Activated CD8-positive, alpha-beta memory T cell treated with anti-CD3 and anti-CD28 coated beads, Interleukin-2, amount 10 ng/mL, durations not matched to agents 7 days and 5 days (primary cell): Measurements from ENCODE around the gene SETD2. TPM values are rescaled to one million over a fixed set of nuclear protein-coding genes. Genes with fewer than 3 reads are reported as not detected.

ENCODE experiments used
- ATAC-seq: fragments of 150-1000 bp; cut with Tn5 transposase; one replicate; pipeline ENCODE4 v1.10.0; 2021; ENCODE audit warnings: moderate library complexity
- CTCF ChIA-PET: fragments of 350-600 bp; sonication (Branson Sonifier 250); formaldehyde crosslinking; loops from one replicate; lab custom pipeline; 2021; ENCODE audit warnings: antibody characterized with exemption; lab: Charles Lee
- DNase-seq: peaks from one replicate; pipeline ENCODE4 v3.0.0-alpha.2; 2020
- H3K27ac Mint-ChIP-seq: one replicate; pipeline ENCODE4 v1.8.0; 2021; ENCODE audit warnings: mild to moderate bottlenecking, mixed read lengths
- H3K27me3 Mint-ChIP-seq: one replicate; pipeline ENCODE4 v1.8.0; 2021; ENCODE audit warnings: mixed read lengths
- H3K36me3 Mint-ChIP-seq: one replicate; pipeline ENCODE4 v1.8.0; 2021; ENCODE audit warnings: mild to moderate bottlenecking, mixed read lengths
- H3K4me1 Mint-ChIP-seq: one replicate; pipeline ENCODE4 v1.8.0; 2021; ENCODE audit warnings: mixed read lengths
- H3K4me3 Mint-ChIP-seq: one replicate; pipeline ENCODE4 v1.8.0; 2021; ENCODE audit warnings: mild to moderate bottlenecking, moderate library complexity, mixed read lengths
- H3K9me3 Mint-ChIP-seq: one replicate; pipeline ENCODE4 v1.8.0; 2022; ENCODE audit warnings: low read depth, mixed read lengths
- total RNA-seq, 2 experiments: library from RNA; stranded (reverse); gene quantifications; one replicate each; pipeline ENCODE4 v1.2.3, GENCODE V29; 2021

Gene SETD2
- total RNA-seq, 2 experiments from 2014 or later: 38.0 to 43.3 TPM

DNA sequence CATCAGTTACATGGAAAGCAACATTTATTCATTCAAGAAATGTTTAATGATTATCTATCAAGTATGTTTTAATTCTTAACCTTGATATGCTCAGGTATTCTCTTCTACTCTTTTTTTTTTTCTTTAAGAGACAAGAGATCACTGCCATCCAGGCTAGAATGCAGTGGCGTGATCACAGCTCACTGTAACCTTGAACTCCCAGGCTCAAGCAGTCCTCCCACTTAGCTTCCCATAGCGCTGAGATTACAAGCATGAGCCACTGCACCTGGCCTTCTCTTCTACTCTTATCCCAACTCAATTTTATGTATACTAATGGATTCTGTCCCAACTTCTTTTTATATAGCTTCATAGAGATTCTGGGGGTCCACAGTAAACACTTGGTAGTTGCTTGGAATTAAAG lies 50.9 kb downstream of the SETD2 start:
- H3K4me3 Mint-ChIP-seq: no peak overlapping the region

DNA sequence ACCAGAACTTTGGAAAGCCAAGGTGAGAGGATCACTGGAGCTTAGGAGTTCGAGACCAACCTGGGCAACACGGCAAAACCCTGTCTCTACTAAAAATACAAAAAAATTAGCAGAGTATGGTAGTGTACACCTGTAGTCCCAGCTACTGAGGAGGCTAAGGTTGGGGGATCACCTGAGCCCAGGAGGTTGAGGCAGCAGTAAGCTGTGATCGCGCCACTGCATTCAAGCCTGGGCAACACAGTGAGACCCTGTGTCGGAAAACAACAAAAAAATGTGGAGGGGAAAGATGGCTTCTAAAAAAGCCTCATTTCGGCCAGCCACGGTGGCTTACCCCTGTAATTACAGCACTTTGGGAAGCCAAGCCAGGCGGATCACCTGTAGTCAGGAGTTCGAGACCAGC lies 54.5 kb downstream of the SETD2 start:
- Mint-ChIP-seq H3K4me1 (no peaks in the 10 kb centered on the region), H3K4me3 (no peak overlapping the region), H3K27ac (no peak overlapping the region), H3K36me3 (peaks cover 37% of the 10 kb centered on the region), H3K27me3 (no peaks in the 10 kb centered on the region), H3K9me3 (no peaks in the 10 kb centered on the region)
- CTCF ChIA-PET: interaction anchor here (0.9 to 1.3 kb wide), 2 partner anchors 25 to 55 kb away, joined by 3 to 4 read pairs; partner anchors contain the start of gene SETD2
- no peak for ATAC-seq
- DNase-seq: no peak

More for the DNA sequence above, 50.9 kb downstream of the SETD2 start:
- peaks cover 8% of the 10 kb centered on the region for H3K4me1 Mint-ChIP-seq
- no peaks in the 10 kb centered on the region for H3K27me3 Mint-ChIP-seq
- no peak overlapping the region for H3K27ac Mint-ChIP-seq
- DNase-seq (no peak), ATAC-seq (no peak)
- H3K36me3 Mint-ChIP-seq: peaks cover 39% of the 10 kb centered on the region
- no peaks in the 10 kb centered on the region for H3K9me3 Mint-ChIP-seq
- CTCF ChIA-PET: no interaction called here

DNA sequence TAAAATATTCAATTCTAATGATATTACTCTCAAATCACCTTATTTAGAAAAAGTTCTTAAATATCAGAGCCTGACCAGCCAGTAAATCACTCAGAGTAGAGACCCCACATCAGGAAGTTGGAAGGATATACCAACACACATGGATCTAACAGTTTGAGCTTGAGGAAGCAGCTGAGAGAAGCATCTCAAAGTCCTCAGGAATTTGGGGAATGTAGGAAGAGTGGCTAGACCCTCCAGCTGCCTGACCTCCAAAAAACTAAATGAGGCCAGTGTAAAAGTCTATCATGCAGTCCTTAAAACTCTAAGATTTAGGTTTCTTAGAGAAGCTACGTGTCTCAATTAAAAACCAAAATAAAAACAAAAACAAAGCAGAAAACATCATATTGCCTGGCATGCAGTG lies 55.4 kb downstream of the SETD2 start:
- Mint-ChIP-seq H3K4me1 (no peaks in the 10 kb centered on the region), H3K9me3 (no peaks in the 10 kb centered on the region)
- CTCF ChIA-PET: interaction anchor here (0.9 to 1.3 kb wide), 2 partner anchors 24 to 56 kb away, joined by 3 to 4 read pairs; partner anchors contain the start of gene SETD2

DNA sequence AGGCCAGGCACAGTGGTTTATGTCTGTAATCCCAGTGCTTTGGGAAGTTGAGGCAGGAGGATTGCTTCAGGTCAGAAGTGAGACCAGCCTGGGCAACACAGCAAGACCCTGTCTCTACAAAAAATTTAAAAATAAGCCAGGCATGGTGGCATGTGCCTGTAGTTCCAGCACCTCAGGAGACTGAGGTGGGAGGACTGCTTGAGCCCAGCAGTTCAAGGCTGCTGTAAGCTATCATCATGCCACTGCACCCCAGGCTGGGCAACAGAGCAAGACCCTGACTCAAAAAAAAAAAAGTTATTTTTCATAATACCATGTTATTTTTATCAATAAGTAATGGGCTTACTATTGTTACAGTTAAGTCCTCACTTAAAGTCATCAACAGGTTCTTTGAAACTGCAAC lies 59.7 kb downstream of the SETD2 start:
- Mint-ChIP-seq H3K27me3 (no peaks in the 10 kb centered on the region), H3K27ac (no peak overlapping the region), H3K4me1 (no peaks in the 10 kb centered on the region), H3K9me3 (no peaks in the 10 kb centered on the region), H3K4me3 (no peak overlapping the region), H3K36me3 (peaks cover 16% of the 10 kb centered on the region)
- CTCF ChIA-PET: no interaction called here
- no peak for DNase-seq
- no peak for ATAC-seq

More for the DNA sequence above, 55.4 kb downstream of the SETD2 start:
- no peak overlapping the region for H3K27ac Mint-ChIP-seq
- H3K36me3 Mint-ChIP-seq: peaks cover 33% of the 10 kb centered on the region
- ATAC-seq (no peak), DNase-seq (no peak)
- no peak overlapping the region for H3K4me3 Mint-ChIP-seq
- no peaks in the 10 kb centered on the region for H3K27me3 Mint-ChIP-seq

DNA sequence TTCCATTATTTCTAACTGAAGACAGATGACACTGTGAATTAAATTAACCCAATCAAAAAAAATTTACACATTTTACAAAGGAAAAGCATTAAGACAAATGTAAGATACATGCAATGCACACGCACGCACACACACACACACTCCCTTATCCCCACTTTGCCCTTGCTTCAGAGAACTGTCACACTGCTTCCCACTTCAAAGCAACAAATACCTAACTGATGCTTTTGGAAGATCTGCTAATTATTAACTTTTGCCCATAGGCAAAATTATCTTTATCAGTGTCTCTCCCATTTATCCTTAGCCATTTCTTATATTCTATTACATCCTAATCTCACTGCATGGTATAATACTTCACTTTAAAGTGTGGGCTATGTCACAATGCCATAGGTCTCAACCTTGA lies 60.3 kb downstream of the SETD2 start:
- ATAC-seq: no peak
- Mint-ChIP-seq H3K27ac (no peak overlapping the region), H3K36me3 (peaks cover 16% of the 10 kb centered on the region)

DNA sequence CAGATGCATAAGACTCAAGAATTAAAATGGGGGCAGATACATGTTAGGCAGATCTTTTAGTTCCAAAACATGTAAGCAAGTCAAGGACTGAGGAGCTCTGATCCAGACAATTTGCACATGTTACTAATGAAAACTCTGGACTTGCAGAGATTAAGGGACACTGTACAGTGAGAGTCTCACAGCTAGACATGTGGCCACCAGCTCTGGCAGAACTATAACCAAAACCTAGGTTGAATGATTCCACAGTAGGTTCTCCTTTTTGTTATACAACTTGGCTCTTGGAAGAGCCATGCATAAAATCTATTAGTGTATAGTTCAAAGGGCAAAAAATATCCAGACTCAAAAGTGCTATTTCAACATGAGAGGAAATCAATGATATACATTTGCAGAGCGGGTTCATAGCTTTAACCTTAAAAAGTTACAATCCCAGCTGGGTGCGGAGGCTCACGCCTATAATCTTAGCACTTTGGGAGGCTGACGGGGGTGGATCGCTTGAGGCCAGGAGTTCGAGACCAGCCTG lies 61.8 kb downstream of the SETD2 start:
- CTCF ChIA-PET: interaction anchor here (0.9 kb wide), 1 partner anchor 22 kb away, joined by 3 read pairs; no protein-coding TSS in a partner anchor
- H3K27me3 Mint-ChIP-seq: no peaks in the 10 kb centered on the region
- ATAC-seq: no peak
- no peaks in the 10 kb centered on the region for H3K4me1 Mint-ChIP-seq
- no peak overlapping the region for H3K4me3 Mint-ChIP-seq
- no peak overlapping the region for H3K27ac Mint-ChIP-seq
- no peaks in the 10 kb centered on the region for H3K9me3 Mint-ChIP-seq
- DNase-seq: no peak
- H3K36me3 Mint-ChIP-seq: peaks cover 22% of the 10 kb centered on the region

More for the DNA sequence above, 60.3 kb downstream of the SETD2 start:
- no peaks in the 10 kb centered on the region for H3K4me1 Mint-ChIP-seq
- no peaks in the 10 kb centered on the region for H3K27me3 Mint-ChIP-seq
- DNase-seq: no peak
- CTCF ChIA-PET: no interaction called here
- no peak overlapping the region for H3K4me3 Mint-ChIP-seq
- H3K9me3 Mint-ChIP-seq: no peaks in the 10 kb centered on the region

DNA sequence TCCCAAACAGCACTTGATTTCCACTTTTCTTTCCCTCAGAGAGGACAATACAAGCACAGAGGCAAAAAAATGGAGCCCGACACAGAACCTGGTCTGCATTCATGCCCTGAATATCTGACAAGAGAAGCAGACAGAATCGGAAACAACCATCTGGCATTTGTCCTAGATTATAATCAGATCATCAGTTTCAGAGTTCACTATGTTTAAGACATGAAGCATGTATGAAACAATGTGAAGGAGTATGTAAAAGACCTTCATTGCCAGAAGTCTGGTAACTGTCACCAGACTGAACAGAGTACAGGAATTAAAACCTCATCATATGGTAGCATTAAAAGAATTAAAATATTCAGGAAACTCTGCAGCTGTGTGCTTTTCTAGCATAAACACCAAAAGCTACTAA lies 65.0 kb downstream of the SETD2 start:
- DNase-seq: no peak
- CTCF ChIA-PET: interaction anchor here (0.6 kb wide), 1 partner anchor 52 kb away, joined by 4 read pairs; no protein-coding TSS in a partner anchor
- ATAC-seq: no peak
- Mint-ChIP-seq H3K27ac (no peak overlapping the region), H3K36me3 (peaks cover 33% of the 10 kb centered on the region), H3K4me1 (no peaks in the 10 kb centered on the region), H3K27me3 (no peaks in the 10 kb centered on the region), H3K4me3 (no peak overlapping the region), H3K9me3 (no peaks in the 10 kb centered on the region)

DNA sequence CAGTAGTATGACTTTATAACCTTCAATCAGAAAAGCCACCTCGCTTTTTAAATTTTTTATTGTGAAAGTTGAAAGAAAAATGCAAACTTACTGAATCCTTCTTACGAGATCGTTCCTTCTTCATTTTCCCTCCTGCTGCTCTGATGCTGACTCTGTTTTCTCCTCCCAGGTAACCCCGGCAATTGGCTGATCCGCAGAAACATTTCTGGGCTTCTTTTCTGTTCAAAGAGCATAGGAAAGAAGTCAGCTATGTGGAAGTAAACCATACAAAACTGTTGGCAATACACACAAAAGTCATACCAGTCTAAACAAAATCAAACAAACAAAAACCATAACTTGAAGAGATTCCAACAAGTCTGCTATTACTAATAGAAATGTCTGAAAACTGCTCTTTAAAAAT lies 66.0 kb downstream of the SETD2 start:
- peaks cover 28% of the 10 kb centered on the region for H3K36me3 Mint-ChIP-seq
- DNase-seq: no peak
- no peaks in the 10 kb centered on the region for H3K9me3 Mint-ChIP-seq
- CTCF ChIA-PET: no interaction called here
- no peak overlapping the region for H3K4me3 Mint-ChIP-seq
- H3K27me3 Mint-ChIP-seq: no peaks in the 10 kb centered on the region
- ATAC-seq: no peak
- H3K4me1 Mint-ChIP-seq: no peaks in the 10 kb centered on the region
- H3K27ac Mint-ChIP-seq: no peak overlapping the region

DNA sequence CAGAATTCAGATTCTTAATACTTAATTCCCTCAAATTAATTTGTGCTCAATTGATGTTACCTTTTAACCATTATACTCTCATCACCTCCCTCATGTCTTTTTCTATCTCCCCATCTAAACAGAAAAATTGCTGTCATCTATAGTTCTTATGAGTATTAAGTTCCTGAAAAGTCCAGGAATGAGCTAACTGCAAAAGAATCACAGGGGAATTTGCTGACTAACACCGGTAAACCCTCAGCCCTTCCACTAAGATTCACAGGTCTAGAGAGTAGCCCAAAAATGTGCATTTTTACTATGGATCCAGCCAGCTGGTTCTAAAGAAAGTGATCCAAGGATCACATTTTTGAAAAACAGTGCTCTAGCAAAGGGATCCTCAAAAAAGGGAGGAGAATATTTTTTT lies 67.0 kb downstream of the SETD2 start:
- ATAC-seq (no peak), DNase-seq (no peak)
- CTCF ChIA-PET: no interaction called here
- Mint-ChIP-seq H3K27ac (no peak overlapping the region), H3K9me3 (no peaks in the 10 kb centered on the region), H3K4me1 (no peaks in the 10 kb centered on the region), H3K4me3 (no peak overlapping the region), H3K36me3 (peaks cover 26% of the 10 kb centered on the region), H3K27me3 (no peaks in the 10 kb centered on the region)

DNA sequence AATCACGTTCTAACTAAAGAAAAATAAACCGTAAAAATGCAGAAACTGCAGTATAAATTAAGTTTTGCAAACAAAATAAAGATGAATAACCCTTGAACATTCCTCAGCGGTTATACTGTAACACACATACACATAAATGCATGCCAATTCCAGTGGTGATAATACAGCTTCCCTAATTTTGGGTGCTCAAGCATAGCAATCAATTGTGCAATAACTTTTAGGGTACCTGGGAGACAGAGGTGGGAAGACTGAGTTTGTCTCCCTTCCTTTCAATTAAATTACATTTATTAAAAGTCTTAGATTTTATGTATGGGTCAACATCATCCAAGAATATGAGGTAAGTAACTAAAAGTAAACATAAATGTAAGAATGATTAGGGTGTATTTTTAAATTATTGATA lies 71.8 kb downstream of the SETD2 start:
- DNase-seq (no peak), ATAC-seq (no peak)
- H3K36me3 Mint-ChIP-seq: peaks cover 30% of the 10 kb centered on the region
- H3K27me3 Mint-ChIP-seq: no peaks in the 10 kb centered on the region
- H3K4me1 Mint-ChIP-seq: peaks cover 4% of the 10 kb centered on the region
- H3K4me3 Mint-ChIP-seq: no peak overlapping the region
- H3K9me3 Mint-ChIP-seq: no peaks in the 10 kb centered on the region
- CTCF ChIA-PET: no interaction called here
- H3K27ac Mint-ChIP-seq: no peak overlapping the region

DNA sequence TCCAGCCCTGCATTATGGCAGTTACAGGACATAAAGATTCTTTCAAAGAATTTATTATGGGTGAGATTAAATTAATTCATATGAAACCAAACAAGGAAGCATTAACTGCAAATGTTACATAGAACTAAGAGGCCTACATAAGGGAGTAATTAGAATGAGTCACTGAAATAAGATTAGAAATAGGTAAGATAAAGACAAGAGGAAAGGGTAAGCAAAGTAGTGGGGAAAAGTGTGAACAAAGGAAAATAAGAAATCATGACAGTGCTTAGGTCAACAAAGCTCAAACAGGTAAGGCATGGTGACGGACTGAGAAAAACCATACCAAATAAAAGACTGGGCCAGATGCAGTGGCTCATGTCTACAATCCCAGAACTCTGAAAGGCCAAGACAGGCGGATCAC lies 74.3 kb downstream of the SETD2 start:
- H3K27me3 Mint-ChIP-seq: no peaks in the 10 kb centered on the region
- H3K36me3 Mint-ChIP-seq: peaks cover 31% of the 10 kb centered on the region
- CTCF ChIA-PET: no interaction called here
- ATAC-seq (no peak), DNase-seq (no peak)
- H3K27ac Mint-ChIP-seq: no peak overlapping the region
- no peaks in the 10 kb centered on the region for H3K9me3 Mint-ChIP-seq
- no peak overlapping the region for H3K4me3 Mint-ChIP-seq
- H3K4me1 Mint-ChIP-seq: peaks cover 4% of the 10 kb centered on the region

DNA sequence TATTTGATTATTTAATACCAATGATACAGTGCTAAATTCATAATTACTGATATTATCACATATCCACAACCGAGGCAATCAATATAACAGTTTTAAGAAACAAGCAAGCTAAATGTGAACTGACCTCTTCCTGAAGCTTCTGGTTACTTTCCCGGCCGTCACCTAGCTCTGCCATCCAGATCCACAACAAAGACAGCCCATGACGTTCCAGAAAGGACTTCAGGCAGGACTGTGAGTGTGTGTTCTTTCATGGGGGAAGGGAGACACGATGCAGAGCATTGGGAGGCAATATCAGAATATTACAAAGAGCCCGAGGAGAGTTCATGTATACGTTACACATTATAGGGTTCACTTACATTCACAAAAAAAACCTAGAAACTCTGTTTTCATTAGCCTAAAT lies 77.8 kb downstream of the SETD2 start:
- no peaks in the 10 kb centered on the region for H3K27me3 Mint-ChIP-seq
- DNase-seq (no peak), ATAC-seq (no peak)
- H3K9me3 Mint-ChIP-seq: no peaks in the 10 kb centered on the region
- H3K4me1 Mint-ChIP-seq: peaks cover 23% of the 10 kb centered on the region
- peak overlapping the region; percentile 45 for H3K27ac Mint-ChIP-seq
- H3K4me3 Mint-ChIP-seq: no peak overlapping the region
- peaks cover 48% of the 10 kb centered on the region for H3K36me3 Mint-ChIP-seq
- CTCF ChIA-PET: no interaction called here

DNA sequence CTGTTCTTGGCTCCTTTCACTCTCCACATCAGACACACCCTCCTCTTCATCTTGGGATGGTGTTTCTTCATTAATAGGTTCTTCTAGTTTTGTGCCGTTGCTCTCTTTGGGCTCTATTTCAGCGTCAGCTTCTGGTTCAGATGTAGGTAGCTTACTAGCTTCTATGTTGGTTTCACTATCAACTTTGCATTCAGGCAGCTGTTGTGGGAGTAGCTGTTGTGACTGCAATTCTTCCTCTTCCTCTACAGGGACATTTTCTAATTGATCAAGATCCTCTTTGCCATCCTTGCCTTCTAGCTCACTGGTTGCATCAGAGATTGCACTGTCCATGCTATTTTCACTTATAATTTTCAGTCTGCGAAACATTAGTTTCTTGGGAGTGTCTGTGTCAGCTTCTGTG lies 80.1 kb downstream of the SETD2 start:
- H3K27me3 Mint-ChIP-seq: no peaks in the 10 kb centered on the region
- H3K36me3 Mint-ChIP-seq: peaks cover 56% of the 10 kb centered on the region
- no peak for DNase-seq
- peaks cover 35% of the 10 kb centered on the region for H3K4me1 Mint-ChIP-seq
- CTCF ChIA-PET: interaction anchor here (1.3 kb wide), 1 partner anchor 25 kb away, joined by 3 read pairs; no protein-coding TSS in a partner anchor
- H3K9me3 Mint-ChIP-seq: no peaks in the 10 kb centered on the region
- peak overlapping the region; percentile 59 for H3K27ac Mint-ChIP-seq
- no peak overlapping the region for H3K4me3 Mint-ChIP-seq
- ATAC-seq: peak; percentile 33

DNA sequence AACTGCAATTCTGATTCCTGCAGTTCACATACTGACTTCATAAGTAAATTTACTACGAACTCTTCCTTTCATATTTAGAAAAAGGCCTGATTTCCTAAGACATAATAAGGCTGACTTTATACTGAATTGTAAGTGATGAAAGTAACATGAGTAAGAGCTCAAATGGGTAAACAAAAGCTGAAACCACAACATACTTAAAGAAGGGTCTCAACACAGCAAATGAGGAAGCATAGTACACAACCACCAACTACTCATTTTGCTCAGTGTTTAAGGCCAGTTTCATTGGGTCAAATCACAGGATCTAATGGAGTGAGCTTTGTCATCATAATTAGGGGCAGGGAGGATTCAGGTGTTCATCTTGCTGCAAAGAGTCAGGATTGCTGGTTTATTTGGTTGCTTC lies 81.4 kb downstream of the SETD2 start:
- no peak for ATAC-seq
- no peak for DNase-seq
- Mint-ChIP-seq H3K27ac (no peak overlapping the region), H3K36me3 (peaks cover 54% of the 10 kb centered on the region), H3K27me3 (no peaks in the 10 kb centered on the region), H3K9me3 (no peaks in the 10 kb centered on the region), H3K4me3 (no peak overlapping the region), H3K4me1 (peaks cover 35% of the 10 kb centered on the region)
- CTCF ChIA-PET: interaction anchor here (1.1 kb wide), 1 partner anchor 173 kb away, joined by 3 read pairs; no protein-coding TSS in a partner anchor
